Ramos (cell line): Measurements from ENCODE around the gene PARVB.

ENCODE experiments used
- in situ Hi-C: fragments of 300-500 bp; cut with MboI; formaldehyde crosslinking; loops from one replicate; pipeline ENCODE4 v1.14.3; 2022; ENCODE audit warnings: low sequenced_read_pairs; ENCODE audit not compliant: unreplicated experiment

Gene PARVB

GRCh38 chr22:44080936-44081861 lies 57.1 kb downstream of the PARVB start:
- in situ Hi-C loops, result loop anchor here (10.0 kb wide), 1 partner anchor 544 kb away; no protein-coding TSS in a partner anchor

DNA sequence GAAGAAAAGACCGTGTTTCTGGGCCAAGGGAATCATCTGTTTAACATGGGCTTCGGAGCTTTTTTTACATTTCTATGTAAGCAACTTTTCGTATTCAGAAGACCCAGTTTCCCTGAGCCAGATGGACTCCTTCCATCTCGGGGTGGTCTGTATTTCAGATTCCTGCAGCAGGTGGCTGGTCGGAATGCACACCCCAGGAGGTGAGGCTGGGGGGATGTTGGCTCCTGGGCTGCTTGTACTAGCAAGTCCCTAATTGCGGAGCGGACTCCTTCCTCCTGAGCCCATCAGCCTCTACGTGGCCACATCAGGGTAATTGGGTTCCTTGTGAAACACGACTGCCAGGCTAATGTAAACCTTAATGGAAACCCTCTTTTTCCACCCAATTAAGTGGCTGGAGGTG lies 58.7 kb downstream of the PARVB start:
- in situ Hi-C loops, result loop anchor here (10.0 kb wide), 1 partner anchor 542 kb away; no protein-coding TSS in a partner anchor

GRCh38 chr22:44084044-44084772 lies 60.1 kb downstream of the PARVB start:
- in situ Hi-C loops, result loop anchor here (10.0 kb wide), 1 partner anchor 541 kb away; no protein-coding TSS in a partner anchor

DNA sequence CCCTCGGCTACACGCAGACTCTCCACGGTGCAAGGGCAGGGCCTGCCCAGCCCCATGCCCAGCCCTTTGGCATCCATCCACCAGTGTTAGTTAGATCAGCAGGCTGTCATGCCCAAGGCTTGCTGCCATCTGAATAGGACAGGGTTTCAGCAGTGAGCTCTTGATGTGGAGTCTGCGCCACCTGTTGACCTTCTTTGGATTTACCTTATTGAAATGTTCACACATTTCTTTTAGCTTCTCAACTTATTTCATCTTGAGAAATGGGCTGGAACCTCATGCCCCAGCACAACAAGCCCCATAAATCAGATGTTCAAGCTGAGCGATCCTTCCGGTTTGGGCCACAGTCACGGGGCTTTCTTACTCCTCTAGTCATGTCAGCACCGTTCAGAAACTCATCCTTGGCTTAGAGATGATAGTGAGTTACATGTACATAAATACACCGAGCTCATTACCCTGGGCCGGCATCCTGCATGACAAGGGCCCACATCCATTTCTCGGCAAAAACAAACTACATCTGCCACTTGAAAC lies 61.7 kb downstream of the PARVB start:
- in situ Hi-C loops, result loop anchor here (10.0 kb wide), 1 partner anchor 539 kb away; no protein-coding TSS in a partner anchor

DNA sequence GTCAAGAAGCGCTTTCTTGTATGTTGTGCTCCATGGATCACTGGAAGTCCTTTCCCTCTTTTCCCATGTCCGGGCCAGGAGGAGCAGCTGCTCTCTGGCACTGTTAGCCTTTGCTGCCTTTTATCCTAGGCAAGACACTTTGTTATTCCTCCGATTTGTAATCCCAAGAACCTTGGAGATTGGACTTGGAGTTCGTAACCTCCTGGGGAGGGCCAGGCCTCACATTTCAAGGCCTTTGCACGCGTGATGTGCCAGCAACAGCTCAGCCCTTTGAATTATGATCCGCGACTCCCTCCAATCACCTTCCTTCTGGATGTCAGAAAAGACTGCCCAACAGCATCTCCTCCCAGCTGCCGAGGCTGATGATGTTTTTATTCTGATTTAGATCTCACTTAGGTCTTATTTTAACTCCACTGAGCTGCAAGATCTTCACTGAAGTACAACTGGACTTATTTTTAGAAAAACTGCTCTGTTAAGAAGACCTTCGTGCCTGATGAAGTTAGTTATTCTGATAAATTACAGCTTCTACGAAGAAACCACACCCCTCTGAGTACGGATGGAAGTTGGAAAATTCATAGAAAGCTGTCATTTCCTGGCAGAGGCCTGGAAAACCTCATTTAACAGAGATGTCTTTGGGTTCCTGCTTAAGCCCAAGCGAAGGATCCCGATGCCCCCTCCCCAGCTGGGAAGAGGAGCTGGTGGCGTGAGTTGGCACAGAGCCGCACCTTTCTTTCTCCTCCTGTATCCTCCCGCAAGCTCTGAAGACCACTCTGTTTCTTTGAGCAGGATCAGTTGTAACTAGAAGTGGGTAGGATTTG lies 62.4 kb downstream of the PARVB start:
- in situ Hi-C loops, result loop anchor here (10.0 kb wide), 1 partner anchor 538 kb away; no protein-coding TSS in a partner anchor

GRCh38 chr22:44087089-44087430 lies 63.0 kb downstream of the PARVB start:
- in situ Hi-C loops, result loop anchor here (10.0 kb wide), 1 partner anchor 538 kb away; no protein-coding TSS in a partner anchor

DNA sequence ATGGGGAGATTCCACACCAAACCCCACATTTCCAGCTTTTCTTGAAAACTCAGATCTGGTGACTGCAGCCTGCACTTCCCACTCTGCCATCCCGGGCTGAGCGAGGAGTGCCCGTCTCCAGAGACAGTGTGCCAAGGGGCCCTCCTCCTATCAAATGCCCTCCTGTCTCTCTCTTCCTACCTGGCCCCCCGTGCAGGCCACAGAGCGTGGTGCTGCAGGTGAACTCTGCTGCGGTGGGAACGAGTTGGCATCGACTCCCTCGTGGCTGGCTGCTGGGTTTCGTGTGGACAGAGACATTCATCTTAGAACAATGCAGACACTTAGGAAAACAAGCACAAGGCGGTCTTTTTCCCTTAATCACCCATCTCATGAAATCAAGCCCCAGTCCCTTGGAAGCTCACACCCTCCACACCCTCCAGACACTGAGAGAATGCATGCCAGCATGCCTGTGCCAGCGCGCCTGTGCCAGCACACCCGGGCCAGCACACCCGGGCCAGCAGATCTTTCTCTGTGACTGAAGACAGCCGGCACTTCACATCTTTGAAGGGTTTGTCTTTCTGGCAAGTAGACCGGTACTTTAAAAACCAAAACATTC lies 65.0 kb downstream of the PARVB start:
- in situ Hi-C loops, result loop anchor here (10.0 kb wide), 1 partner anchor 536 kb away; no protein-coding TSS in a partner anchor

DNA sequence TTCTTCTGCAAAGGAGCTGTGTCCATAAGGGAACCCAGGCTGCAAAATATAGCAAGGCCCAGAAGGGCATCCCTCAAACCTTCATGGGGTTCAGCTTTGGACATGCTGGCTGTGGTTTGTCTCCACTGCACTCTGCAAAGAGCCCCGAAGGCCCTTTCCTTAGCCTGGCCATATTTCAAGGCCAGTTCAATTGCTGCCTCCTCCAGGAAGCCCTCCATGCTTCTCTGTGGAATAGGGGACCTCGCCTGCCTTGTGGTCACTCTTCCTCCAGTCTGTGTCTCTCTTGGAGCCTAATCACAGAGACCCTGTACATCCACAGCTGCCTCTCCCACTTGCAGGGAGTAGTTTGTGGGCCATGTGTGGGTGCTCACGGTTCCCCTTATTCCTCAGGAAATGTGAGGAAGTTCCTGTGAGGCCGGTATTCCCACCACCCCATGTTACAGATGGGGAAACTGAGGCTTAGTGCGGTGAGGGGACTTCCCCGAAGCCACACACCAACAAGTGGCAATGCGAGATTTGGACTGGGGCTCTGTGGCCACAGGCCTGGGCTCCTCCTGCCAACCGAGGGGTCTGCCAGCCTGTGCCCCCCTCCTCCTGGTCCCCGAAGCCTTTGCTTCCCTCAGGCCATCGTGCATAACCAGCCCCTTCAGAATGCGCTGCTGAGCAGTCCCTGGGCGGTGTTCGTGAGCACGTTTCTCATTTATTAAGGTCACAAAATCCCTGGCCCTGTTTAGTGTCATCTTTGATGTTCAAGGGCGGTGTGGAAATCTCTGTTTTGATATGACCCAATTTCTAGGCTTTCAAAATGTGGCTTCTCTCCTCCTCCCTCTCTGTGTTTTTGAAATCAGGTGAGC lies 65.8 kb downstream of the PARVB start:
- in situ Hi-C loops, result loop anchor here (10.0 kb wide), 1 partner anchor 535 kb away; no protein-coding TSS in a partner anchor

DNA sequence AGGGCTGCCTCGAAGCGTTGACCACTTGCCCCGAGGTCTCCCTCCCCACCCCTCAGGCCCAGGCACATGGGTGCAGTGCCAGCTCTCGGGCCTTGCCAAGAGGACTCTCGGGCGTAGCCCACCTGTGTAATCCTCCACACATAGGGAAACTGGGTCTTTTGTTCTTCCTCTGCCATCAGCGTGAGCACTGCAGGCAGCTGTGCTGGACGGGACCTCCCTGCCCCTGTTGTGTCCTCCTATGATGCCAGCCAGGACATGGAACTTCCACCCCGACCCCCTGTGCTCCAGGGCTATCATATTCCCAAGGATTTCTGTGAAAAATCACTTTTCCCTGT lies 66.4 kb downstream of the PARVB start:
- in situ Hi-C loops, result no loop called here

- in situ Hi-C loops, result no loop called here
Measured at GRCh38 chr22:44091021-44091721, 67.1 kb downstream of the PARVB start.

- in situ Hi-C loops, result no loop called here
Measured at GRCh38 chr22:44091751-44092150, 67.6 kb downstream of the PARVB start.

DNA sequence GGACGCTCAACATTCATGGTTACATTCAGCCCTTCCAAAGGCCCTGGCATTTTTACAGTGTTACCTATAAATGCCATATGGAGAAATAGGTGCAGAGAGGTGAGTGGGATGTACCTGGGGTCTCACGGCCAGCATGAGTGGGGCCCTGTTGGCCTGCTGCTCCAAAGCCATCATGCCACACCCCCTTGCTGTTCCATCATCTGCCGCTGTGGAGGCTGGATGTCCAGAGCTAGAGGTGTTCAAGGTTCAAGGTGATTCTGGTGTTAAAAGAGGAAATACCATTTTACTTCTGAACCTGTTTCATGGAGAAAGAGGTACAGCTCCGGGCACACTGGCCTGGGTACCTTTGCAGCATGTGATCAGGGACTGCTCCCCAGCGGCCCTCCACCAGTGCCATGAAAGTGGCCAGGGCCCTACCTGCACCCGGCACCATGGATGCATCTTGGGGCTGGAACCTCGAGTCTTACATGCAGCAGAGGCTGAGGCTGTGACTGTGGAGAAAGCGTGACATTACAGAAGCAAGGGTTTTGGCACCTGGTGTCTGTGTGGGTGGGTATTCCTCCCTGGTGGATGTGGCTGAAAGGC lies 68.6 kb downstream of the PARVB start:
- in situ Hi-C loops, result no loop called here

DNA sequence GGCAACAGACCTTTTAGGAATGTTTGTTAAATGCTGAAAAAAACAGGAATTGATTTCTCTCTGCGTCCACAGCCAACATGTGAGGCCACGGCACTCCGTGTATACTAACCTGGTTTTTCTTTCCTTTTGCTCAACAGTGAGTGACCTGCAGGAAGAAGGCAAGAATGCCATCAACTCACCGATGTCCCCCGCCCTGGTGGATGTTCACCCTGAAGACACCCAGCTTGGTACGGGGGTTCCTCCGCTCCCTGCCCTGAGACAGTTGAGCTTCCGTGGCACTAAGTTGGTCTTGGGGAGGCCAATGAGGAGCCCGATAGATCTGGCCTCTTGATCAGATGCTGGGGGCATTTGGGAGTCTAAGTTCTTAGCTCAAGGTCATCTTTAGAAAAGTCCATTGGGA lies 69.7 kb downstream of the PARVB start:
- in situ Hi-C loops, result no loop called here

DNA sequence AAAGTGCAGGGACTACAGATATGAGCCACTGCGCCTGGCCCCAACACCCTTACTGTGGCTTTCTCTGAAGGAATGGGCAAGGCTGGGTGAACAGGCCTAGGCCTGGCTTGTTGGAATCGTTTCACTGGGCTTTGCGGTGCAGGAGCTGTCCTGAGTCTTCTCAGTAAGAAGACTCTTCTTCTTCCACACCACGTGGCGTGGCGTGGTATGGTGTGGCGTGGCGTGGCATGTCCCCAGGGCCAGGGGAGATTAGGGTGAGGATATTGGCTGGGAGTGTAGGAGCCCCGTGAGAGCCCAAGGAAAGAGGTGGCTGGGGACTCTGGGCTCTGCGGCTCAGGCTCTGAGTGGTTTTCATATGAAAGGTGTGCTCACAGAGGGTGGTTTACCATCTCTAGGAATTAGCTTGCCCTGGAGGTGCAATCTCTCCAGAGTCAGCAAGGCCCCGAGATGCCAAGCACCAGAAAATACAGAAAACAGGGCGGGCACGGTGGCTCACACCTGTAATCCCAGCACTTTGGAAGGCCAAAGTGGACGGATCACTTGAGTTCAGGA lies 70.7 kb downstream of the PARVB start:
- in situ Hi-C loops, result no loop called here

DNA sequence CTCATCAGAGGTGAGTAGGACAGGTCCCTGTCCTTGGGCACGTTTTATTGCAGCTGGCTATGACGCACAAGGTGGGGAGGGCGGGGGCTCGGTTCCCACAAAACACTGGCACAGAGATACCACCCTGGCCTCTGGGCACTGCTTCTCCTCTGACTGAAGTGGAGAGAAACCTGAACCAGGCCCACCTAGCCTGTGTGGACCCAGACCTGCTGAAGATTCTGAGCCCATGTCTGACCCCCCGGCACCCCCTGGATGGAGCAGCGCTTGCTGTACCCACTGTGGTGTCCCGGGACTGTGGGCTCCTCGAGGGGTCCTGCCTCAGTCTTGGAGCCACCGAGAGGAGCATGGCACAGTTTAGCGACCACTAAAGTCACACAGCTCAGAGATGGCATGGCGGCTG lies 72.6 kb downstream of the PARVB start:
- in situ Hi-C loops, result no loop called here

- in situ Hi-C loops, result no loop called here
Measured at GRCh38 chr22:44097263-44098020, 73.3 kb downstream of the PARVB start.
